ENCODE measurements around the gene BICD2. TPM values are rescaled to one million over a fixed set of nuclear protein-coding genes. Genes with fewer than 3 reads are reported as not detected.

Gene BICD2
- total RNA-seq, 1 donor from 2014 or later, result 29.4 TPM

DNA sequence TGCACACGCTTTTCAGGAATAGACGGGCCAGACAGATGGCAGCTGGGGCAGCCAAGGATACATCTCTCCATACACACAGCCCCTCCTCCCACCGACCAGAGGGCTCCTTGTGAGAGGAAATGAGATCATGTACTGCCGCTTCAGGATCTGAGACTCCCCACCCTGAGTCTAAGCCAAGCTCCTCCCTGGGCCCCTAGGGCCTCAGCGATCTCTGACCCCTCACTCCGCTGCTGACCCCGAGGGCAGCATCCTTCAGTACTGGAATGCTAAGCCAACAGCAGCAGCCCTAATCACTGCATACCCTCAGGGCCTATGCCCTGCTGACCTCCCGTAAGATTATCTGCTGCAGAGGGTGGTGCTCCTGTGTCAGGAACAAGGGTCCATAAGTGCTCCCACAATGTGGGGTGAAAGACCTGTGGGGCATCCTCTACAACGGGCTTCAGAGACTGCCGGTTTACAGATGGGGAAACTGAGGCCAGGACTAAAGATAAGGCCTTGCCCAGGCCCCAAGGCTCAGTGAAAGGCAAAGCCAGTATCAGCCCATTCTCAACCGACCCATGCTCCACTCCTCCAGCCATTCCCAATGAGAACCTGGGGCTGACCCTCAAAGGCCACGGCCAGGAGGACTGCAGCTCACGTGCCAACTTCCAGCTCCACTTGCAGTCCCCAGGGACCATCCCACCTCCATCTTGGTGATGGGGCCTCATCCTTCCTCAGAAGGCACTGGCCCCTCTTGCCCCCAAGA is 37.5 kb downstream of the BICD2 start:
- peaks cover 19% of the 10 kb centered on the region for H3K4me1 Mint-ChIP-seq (ENCODE audit: low read depth)
- DNase-seq (ENCODE audit: low spot score), result no peak
- H3K4me3 Mint-ChIP-seq, result no peak overlapping the region
- no peaks in the 10 kb centered on the region for H3K27me3 Mint-ChIP-seq (ENCODE audit: insufficient read depth)
- H3K9me3 Mint-ChIP-seq, result no peaks in the 10 kb centered on the region
- no peak overlapping the region for H3K27ac Mint-ChIP-seq
- intact Hi-C loops (cut with micrococcal nuclease), result no loop called here
- peaks cover 2% of the 10 kb centered on the region for H3K36me3 Mint-ChIP-seq (ENCODE audit: low read depth)

DNA sequence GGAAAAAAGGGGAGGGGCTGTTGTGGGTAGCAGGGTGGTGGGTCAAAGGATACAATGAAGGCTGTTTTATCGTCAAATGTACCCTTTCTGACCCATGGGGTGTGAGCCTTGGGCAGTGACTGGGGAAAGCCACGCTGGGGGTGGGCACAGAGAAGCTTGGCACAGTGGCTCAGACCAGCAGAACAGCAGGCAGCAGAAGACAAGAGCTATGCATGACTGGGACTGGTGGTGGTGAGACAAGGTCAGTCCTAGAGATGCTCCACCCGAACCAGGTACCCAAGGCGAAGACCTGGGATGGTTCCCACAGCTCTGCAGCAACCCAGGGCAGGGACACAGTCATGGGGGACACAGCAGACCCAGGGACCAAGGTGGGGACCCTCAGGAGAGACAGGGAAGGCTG is 38.3 kb downstream of the BICD2 start:
- no peak overlapping the region for H3K27ac Mint-ChIP-seq
- no peaks in the 10 kb centered on the region for H3K27me3 Mint-ChIP-seq (ENCODE audit: insufficient read depth)
- H3K9me3 Mint-ChIP-seq, result no peaks in the 10 kb centered on the region
- intact Hi-C loops (cut with micrococcal nuclease), result no loop called here
- H3K4me1 Mint-ChIP-seq (ENCODE audit: low read depth), result peaks cover 13% of the 10 kb centered on the region
- no peak overlapping the region for H3K4me3 Mint-ChIP-seq
- DNase-seq (ENCODE audit: low spot score), result no peak
- H3K36me3 Mint-ChIP-seq (ENCODE audit: low read depth), result peaks cover 2% of the 10 kb centered on the region

DNA sequence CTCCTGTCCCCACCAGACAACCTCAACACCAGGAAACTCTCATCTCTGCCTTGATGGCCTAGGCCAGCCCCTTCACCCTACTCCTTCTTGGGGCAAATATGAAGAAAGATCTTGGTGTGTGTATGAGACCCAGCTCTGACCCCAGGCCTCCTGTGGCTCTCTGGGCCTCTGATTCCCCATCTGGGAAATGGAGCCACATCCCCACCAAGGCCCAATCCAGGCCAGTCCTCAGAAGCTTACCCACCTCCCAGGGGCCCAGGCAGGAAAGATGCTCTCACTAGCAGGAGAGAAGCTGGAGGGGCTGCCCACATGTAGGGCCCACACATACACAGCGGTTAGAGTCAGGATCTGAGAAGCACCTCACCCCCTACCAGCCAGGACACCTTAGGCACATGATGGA is 38.9 kb downstream of the BICD2 start:
- Mint-ChIP-seq H3K27ac (peak overlapping the region; percentile 29), H3K36me3 (ENCODE audit: low read depth) (peaks cover 4% of the 10 kb centered on the region), H3K9me3 (no peaks in the 10 kb centered on the region), H3K4me1 (ENCODE audit: low read depth) (peaks cover 13% of the 10 kb centered on the region), H3K27me3 (ENCODE audit: insufficient read depth) (no peaks in the 10 kb centered on the region), H3K4me3 (no peak overlapping the region)
- DNase-seq (ENCODE audit: low spot score), result no peak
- intact Hi-C loops (cut with micrococcal nuclease), result no loop called here

DNA sequence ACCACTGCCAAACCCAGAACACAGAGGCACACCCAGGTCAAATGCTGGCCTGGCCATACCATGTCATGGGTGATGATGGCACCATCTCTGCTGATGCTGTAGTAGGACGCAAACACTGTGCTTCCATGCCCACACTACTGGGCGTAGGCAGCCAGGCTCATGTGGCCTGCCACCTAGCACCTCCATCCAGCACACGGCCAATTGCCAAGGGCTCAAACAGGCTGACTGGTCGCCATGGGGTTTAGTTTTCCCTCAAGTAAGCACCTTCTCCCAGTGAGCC is 39.4 kb downstream of the BICD2 start:
- intact Hi-C loops (cut with micrococcal nuclease), result no loop called here
- no peak overlapping the region for H3K4me3 Mint-ChIP-seq
- peaks cover 13% of the 10 kb centered on the region for H3K4me1 Mint-ChIP-seq (ENCODE audit: low read depth)
- no peak overlapping the region for H3K27ac Mint-ChIP-seq
- H3K36me3 Mint-ChIP-seq (ENCODE audit: low read depth), result peaks cover 7% of the 10 kb centered on the region
- DNase-seq (ENCODE audit: low spot score), result no peak
- no peaks in the 10 kb centered on the region for H3K27me3 Mint-ChIP-seq (ENCODE audit: insufficient read depth)
- H3K9me3 Mint-ChIP-seq, result no peaks in the 10 kb centered on the region

DNA sequence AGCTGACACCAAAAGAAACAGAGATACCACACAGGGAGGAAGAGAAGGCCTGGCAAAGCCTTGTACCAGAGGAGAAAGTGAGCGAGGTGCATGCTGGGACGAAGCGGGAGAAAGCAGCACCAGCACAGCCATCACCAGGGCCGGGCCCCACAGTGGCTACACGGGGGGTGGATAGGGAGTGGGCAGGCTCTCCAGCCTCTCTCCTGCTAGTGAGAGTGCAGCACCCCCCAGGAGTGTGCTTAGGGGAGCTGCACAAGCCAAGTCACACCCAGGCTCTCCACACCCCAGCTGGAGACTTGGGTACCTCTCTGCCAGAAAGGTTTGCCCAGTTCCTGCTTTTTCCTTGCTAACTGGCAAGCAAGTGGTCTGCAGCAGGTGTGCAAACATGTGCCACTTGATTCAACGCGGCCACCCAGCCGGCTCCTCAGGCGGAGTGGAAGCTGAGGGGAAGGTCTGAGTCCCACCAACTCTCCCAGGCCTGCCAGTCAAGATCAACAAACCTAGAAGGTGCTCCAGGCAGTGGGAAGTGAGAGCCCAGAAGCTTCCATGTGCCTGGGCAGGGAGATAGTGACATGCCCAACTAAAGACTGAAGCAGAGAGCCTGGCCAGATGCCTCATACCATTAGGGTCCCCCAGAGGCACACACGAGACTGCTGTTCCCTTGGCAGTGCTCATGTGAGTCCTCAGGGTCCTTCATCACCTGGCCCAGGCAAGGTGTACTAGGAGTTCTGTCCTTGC is 39.9 kb downstream of the BICD2 start:
- no peak overlapping the region for H3K27ac Mint-ChIP-seq
- H3K4me1 Mint-ChIP-seq (ENCODE audit: low read depth), result peaks cover 13% of the 10 kb centered on the region
- no peaks in the 10 kb centered on the region for H3K27me3 Mint-ChIP-seq (ENCODE audit: insufficient read depth)
- peaks cover 7% of the 10 kb centered on the region for H3K36me3 Mint-ChIP-seq (ENCODE audit: low read depth)
- intact Hi-C loops (cut with micrococcal nuclease), result no loop called here
- no peak overlapping the region for H3K4me3 Mint-ChIP-seq
- DNase-seq (ENCODE audit: low spot score), result no peak
- no peaks in the 10 kb centered on the region for H3K9me3 Mint-ChIP-seq

DNA sequence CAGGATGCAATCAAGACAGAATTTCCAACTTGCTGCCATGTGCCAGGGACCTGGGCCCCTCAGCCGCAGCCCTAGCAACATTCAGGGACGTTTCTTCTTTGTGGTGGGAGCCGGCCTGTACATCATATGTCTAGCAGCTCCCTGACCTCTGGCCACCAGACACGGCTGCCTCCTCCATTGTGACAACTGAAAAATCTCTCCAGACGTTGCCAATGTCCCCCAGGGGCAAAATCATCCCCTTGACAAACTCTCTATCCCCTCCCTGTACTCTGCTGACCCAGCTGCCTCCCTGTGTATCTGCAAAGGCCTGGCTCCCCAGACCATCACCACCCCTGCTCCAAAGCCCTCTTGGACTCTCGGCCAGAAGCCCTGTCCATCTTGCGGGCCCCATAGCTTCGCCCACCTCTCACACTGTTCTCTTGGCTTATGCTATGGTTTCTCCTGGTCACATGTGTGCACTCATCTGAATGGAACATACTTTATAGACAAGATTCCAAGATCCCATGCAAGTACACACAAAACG is 40.8 kb downstream of the BICD2 start:
- intact Hi-C loops (cut with micrococcal nuclease), result no loop called here
- H3K27me3 Mint-ChIP-seq (ENCODE audit: insufficient read depth), result no peaks in the 10 kb centered on the region
- no peaks in the 10 kb centered on the region for H3K9me3 Mint-ChIP-seq
- H3K36me3 Mint-ChIP-seq (ENCODE audit: low read depth), result peaks cover 10% of the 10 kb centered on the region
- H3K4me3 Mint-ChIP-seq, result no peak overlapping the region
- DNase-seq (ENCODE audit: low spot score), result no peak
- H3K27ac Mint-ChIP-seq, result no peak overlapping the region
- peaks cover 13% of the 10 kb centered on the region for H3K4me1 Mint-ChIP-seq (ENCODE audit: low read depth)

DNA sequence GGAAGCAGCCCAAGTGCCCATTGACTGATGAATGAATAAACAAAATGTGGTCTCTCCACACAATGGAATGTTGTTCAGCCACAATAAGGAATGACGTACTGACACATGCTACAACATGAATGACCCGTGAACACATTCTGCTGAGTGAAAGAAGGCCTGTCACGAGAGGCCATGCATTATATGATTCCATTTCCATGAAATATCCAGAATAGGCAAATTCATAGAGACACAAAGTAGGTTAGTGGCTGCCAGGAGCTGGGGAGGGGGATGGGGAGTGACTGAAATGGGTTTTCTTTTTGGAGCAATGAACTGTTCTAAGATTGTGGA is 41.4 kb downstream of the BICD2 start:
- no peak for DNase-seq (ENCODE audit: low spot score)
- intact Hi-C loops (cut with micrococcal nuclease), result no loop called here
- Mint-ChIP-seq H3K4me1 (ENCODE audit: low read depth) (peaks cover 13% of the 10 kb centered on the region), H3K27ac (no peak overlapping the region), H3K36me3 (ENCODE audit: low read depth) (peaks cover 10% of the 10 kb centered on the region), H3K27me3 (ENCODE audit: insufficient read depth) (no peaks in the 10 kb centered on the region), H3K4me3 (no peak overlapping the region), H3K9me3 (no peaks in the 10 kb centered on the region)

DNA sequence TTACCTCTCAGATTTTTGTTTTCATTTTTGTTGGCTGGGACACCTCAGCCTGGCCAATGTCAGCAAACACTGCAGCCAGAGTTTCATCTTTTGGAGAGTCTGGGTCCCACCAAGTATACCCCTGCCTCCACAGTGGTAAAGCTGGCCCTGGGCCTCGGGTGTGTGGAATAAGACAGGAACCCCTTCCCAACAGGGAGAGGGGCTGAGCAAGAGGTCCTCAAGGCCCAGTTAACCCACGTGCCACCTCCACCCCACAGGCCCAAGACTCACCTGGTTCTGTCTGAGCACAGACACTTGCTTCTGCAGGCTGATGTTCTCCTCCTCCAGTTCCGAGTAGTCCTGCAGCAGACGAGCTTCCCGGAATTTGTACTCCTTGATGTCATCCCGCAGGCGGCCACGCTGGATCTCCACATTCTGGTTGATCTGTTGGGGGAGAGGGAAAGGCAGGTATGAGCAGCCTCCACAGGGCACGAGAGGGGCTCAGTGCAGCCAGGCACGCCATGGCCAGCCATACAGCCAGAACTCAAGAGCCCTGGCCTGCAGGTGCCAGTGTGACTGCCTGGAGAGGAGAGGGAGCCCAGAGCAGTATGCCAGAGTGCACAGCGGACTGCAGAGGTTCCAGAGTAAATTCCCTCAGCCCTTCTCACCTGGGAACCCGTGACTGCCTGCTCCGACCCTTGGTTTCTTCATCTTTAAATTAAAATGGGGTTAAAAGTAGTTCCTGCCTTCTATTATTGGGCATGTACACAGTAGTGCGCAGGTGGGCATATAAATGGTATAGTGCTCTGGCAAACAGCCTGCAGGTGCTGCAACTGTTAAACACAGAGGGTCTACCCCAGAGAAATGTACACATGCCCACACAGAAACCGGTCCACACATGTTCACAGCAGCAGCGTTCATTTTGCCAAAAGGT is 42.0 kb downstream of the BICD2 start:
- no peak overlapping the region for H3K4me3 Mint-ChIP-seq
- peaks cover 10% of the 10 kb centered on the region for H3K4me1 Mint-ChIP-seq (ENCODE audit: low read depth)
- H3K27me3 Mint-ChIP-seq (ENCODE audit: insufficient read depth), result no peaks in the 10 kb centered on the region
- no peaks in the 10 kb centered on the region for H3K9me3 Mint-ChIP-seq
- DNase-seq (ENCODE audit: low spot score), result no peak
- H3K27ac Mint-ChIP-seq, result no peak overlapping the region
- H3K36me3 Mint-ChIP-seq (ENCODE audit: low read depth), result peaks cover 12% of the 10 kb centered on the region
- intact Hi-C loops (cut with micrococcal nuclease), result no loop called here

DNA sequence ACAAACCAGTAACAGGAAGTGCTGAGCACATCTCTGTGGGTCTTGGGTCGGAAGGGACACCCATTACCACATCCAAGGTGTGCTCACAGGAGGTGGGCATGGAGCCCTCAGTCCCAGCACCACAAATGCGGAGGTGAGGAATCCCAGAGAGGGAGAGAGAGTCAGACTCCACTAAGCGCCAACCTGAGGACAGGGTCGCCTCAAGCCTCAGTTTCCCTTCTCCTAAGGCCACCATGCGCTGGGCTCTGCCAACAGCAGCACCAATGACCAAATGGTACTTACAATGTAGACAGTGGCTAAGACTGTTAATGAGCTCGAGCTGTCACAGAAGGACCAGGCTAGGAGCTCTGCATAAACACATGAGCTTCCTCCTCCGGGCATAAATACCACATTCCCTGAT is 43.1 kb downstream of the BICD2 start:
- Mint-ChIP-seq H3K36me3 (ENCODE audit: low read depth) (peaks cover 14% of the 10 kb centered on the region), H3K27ac (no peak overlapping the region), H3K9me3 (no peaks in the 10 kb centered on the region), H3K4me1 (ENCODE audit: low read depth) (no peaks in the 10 kb centered on the region), H3K27me3 (ENCODE audit: insufficient read depth) (no peaks in the 10 kb centered on the region), H3K4me3 (no peak overlapping the region)
- DNase-seq (ENCODE audit: low spot score), result no peak
- intact Hi-C loops (cut with micrococcal nuclease), result no loop called here

DNA sequence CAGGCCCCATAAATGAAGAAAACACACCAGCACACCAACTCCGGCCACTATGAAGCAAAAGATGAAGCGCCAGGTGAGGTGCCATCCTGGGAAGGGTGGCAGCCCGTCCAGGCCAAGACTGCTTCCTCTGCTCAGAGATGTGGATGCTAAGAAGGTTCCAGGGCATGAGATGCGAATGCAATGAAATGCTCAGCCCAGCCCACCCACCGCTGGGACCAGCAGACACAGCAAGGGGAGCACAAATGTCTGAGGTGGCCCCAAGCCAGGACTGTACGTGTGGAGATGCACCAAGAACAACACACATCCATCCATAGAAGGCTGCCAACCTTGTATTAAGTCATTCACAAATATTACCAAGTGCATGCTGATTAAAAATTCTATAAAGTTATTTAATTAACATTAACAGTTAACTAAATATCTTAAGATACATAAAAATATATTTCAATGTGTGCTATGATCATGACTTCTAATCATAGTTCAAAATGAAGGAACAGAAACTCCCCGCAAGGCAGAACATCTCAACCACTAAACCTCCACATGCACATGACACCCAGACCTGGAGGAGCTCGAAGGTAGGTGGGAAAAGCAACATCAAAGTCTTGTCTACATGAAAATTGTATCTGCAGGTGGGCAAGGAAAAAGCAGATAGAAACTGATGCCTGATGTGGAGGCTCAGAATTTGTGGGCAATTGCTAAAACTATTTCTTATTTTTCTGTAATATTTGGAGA is 43.7 kb downstream of the BICD2 start:
- Mint-ChIP-seq H3K4me1 (ENCODE audit: low read depth) (no peaks in the 10 kb centered on the region), H3K9me3 (no peaks in the 10 kb centered on the region), H3K4me3 (no peak overlapping the region), H3K36me3 (ENCODE audit: low read depth) (peaks cover 18% of the 10 kb centered on the region), H3K27me3 (ENCODE audit: insufficient read depth) (no peaks in the 10 kb centered on the region), H3K27ac (no peak overlapping the region)
- no peak for DNase-seq (ENCODE audit: low spot score)
- intact Hi-C loops (cut with micrococcal nuclease), result no loop called here

DNA sequence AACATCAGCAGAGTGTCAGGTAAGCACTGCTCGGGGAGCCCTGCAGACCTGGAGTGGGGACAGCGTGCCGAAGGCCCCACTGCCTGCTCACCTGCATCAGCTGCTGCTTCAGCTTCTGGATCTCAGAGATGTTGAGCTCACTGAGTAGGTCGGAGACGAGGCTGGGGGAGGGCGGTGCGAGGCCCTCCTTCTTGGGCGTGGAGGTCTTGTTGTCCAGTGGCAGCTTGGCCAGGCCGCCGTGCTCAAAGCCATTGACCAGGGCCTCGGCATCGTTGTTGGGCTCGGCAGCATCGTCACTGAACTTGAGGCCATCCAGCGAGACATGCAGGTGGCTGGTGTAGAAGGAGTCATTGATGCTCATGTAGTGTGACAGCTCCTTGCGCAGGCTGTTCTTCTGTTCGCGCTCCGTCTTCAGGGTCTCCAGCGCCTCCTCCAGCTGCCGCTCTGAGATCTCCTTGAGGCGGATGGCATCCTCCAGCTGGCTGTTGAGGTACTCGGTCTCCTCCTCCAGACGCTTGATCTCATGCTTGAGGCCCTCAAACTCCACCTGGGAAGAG is 44.3 kb downstream of the BICD2 start:
- Mint-ChIP-seq H3K27ac (no peak overlapping the region), H3K4me3 (no peak overlapping the region), H3K36me3 (ENCODE audit: low read depth) (peaks cover 18% of the 10 kb centered on the region), H3K9me3 (no peaks in the 10 kb centered on the region), H3K4me1 (ENCODE audit: low read depth) (no peaks in the 10 kb centered on the region), H3K27me3 (ENCODE audit: insufficient read depth) (no peaks in the 10 kb centered on the region)
- DNase-seq (ENCODE audit: low spot score), result no peak
- intact Hi-C loops (cut with micrococcal nuclease), result no loop called here

DNA sequence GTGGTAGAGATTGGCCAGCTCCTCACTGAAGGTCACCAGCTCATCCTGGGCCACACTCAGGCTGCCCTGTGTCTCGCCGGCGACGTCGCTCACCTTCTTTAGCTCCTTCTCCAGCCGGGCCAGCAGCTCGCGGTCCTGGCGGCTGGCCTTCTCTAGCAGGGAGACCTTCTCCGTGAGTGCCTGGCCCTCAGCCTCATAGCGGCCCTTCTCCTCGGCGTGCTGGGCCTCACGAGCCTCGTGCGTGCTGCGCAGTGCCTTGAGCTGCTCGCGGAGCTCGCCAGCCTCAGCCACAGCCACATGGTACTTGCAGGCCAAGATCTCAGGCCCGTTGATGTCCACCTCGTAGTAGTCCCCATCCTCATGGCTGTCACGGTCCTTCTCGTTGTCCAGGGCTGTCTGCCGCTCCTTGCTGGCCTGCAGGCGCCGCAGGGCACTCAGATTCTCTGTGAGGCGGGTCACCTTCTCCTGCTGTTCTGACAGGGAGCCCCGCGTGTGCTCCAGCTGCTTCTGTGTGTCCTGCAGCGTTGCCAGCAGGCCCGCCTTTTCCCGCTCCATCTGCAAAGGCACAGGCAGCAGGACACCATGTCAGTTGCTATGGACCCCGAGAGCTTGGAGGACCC is 45.5 kb downstream of the BICD2 start:
- intact Hi-C loops (cut with micrococcal nuclease), result loop anchor here (5.0 kb wide), 1 partner anchor 88 kb away; no protein-coding TSS in a partner anchor
- Mint-ChIP-seq H3K4me1 (ENCODE audit: low read depth) (no peaks in the 10 kb centered on the region), H3K9me3 (no peaks in the 10 kb centered on the region), H3K4me3 (no peak overlapping the region), H3K27ac (no peak overlapping the region), H3K36me3 (ENCODE audit: low read depth) (peaks cover 21% of the 10 kb centered on the region), H3K27me3 (ENCODE audit: insufficient read depth) (no peaks in the 10 kb centered on the region)
- DNase-seq (ENCODE audit: low spot score), result no peak

All from activated T-helper 1 cell treated with anti-CD3 and anti-CD28 coated beads, Interleukin-12 subunit alpha, Interleukin-12 subunit beta, Interleukin-2, Interleukin-4 antibody, amounts not matched to agents 30 ng/mL and 10 ng/mL and 1 ng/mL, durations not matched to agents 14 hours and 24 hours and 36 hours (primary cell).